ENCODE data around the gene EBNA1BP2.

Gene EBNA1BP2

DNA sequence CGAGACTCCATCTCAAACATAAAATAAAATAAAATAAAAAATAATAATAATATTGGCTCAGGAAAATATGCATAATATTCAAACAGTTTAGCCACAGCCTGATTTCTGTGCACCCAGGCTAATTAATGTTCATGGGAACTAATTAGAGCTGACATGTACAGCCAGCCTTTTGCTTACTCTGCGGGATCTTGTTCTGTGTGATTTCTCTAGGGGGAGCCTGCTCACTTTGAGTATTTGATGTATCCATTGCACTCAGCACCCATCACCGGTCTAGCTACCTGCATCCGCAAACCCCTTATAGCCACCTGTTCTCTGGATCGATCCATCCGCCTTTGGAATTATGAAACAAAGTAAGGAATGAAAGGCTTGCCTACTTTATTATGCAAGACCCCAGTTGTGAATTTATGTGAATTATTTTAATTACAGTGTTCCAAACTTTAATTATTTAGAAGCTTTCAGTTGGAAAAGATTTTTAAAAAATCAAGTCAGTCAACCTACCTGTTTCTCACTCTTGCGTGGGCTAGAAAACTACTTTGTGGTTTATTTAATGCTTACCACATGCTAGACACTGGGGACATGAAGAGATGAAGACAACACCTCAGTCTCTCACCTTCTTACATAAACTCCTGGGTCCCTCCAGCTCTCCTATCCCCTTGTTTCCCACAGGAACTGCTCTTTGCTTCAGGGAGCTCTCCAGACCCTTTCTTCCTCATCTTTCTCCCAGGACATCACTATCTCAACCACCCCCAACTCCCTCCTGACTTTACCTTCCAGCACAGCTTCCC, 25.4 kb upstream of the EBNA1BP2 start:
- Histone ChIP-seq H3K36me3 (ENCODE audit: insufficient read depth, low read length) (no peaks in the 10 kb centered on the region), H3K4me1 (ENCODE audit: insufficient read depth, low read length, poor library complexity, severe bottlenecking) (no peaks in the 10 kb centered on the region), H3K79me2 (ENCODE audit: insufficient read depth, low read length) (no peaks in the 10 kb centered on the region), H3K4me2 (ENCODE audit: low read depth, low read length, poor library complexity, severe bottlenecking) (no peak overlapping the region), H2AFZ (ENCODE audit: low read length) (no peak overlapping the region), H3K9me2 (replicated peaks; ENCODE audit: low read depth, low read length) (no peaks in the 10 kb centered on the region), H3K4me3 (ENCODE audit: low read length, poor library complexity, severe bottlenecking) (no peak overlapping the region), H3K27me3 (ENCODE audit: insufficient read depth, low read length, poor library complexity, severe bottlenecking) (no peaks in the 10 kb centered on the region), H3K9me3 (ENCODE audit: insufficient read depth, low read depth, low read length) (no peaks in the 10 kb centered on the region), H3F3A (ENCODE audit: low read depth) (no peaks in the 10 kb centered on the region), H3K9ac (ENCODE audit: low read depth, low read length, poor library complexity, severe bottlenecking) (no peak overlapping the region), H4K20me1 (ENCODE audit: insufficient read depth, low read length, poor library complexity, severe bottlenecking) (no peaks in the 10 kb centered on the region)
- no peak for TF ChIP-seq EZH2phosphoT487 (IDR thresholded peaks at IDR 0.05; ENCODE audit: borderline replicate concordance)
- TF ChIP-seq, protein P1, sequence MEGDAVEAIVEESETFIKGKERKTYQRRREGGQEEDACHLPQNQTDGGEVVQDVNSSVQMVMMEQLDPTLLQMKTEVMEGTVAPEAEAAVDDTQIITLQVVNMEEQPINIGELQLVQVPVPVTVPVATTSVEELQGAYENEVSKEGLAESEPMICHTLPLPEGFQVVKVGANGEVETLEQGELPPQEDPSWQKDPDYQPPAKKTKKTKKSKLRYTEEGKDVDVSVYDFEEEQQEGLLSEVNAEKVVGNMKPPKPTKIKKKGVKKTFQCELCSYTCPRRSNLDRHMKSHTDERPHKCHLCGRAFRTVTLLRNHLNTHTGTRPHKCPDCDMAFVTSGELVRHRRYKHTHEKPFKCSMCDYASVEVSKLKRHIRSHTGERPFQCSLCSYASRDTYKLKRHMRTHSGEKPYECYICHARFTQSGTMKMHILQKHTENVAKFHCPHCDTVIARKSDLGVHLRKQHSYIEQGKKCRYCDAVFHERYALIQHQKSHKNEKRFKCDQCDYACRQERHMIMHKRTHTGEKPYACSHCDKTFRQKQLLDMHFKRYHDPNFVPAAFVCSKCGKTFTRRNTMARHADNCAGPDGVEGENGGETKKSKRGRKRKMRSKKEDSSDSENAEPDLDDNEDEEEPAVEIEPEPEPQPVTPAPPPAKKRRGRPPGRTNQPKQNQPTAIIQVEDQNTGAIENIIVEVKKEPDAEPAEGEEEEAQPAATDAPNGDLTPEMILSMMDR (conservative IDR thresholded peaks at IDR 0.05; ENCODE audit: low read length), result 0 out of 2 replicates have a peak, but pooled peaks have one; percentile 31

DNA sequence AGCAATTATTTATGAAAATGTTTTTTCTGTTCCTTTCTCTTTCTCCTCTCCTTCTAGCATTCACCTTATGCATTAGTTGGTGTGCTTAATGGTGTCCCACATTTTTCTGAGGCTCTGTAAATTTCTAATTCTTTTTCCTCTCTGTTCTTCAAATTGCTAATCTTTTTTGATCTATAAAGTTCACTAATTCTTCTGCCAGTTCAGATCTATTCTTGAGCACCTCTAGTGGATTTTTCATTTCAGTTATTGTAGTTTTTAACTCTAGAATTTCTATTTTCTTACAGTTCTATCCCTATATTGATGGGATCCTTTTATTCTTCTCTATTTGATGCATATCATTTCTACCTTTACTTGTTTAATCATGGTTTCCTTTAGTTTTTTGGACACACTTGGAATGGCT, 22.4 kb upstream of the EBNA1BP2 start:
- no peaks in the 10 kb centered on the region for H3F3A ChIP-seq (ENCODE audit: low read depth)
- no peak overlapping the region for H3K4me3 ChIP-seq (ENCODE audit: low read length, poor library complexity, severe bottlenecking)
- no peaks in the 10 kb centered on the region for H3K4me1 ChIP-seq (ENCODE audit: insufficient read depth, low read length, poor library complexity, severe bottlenecking)
- H4K20me1 ChIP-seq (ENCODE audit: insufficient read depth, low read length, poor library complexity, severe bottlenecking), result no peaks in the 10 kb centered on the region
- H2AFZ ChIP-seq (ENCODE audit: low read length), result no peak overlapping the region
- no peak overlapping the region for H3K9ac ChIP-seq (ENCODE audit: low read depth, low read length, poor library complexity, severe bottlenecking)
- H3K27me3 ChIP-seq (ENCODE audit: insufficient read depth, low read length, poor library complexity, severe bottlenecking), result no peaks in the 10 kb centered on the region
- H3K9me3 ChIP-seq (ENCODE audit: insufficient read depth, low read depth, low read length), result no peaks in the 10 kb centered on the region
- no peaks in the 10 kb centered on the region for H3K9me2 ChIP-seq (replicated peaks; ENCODE audit: low read depth, low read length)
- H3K36me3 ChIP-seq (ENCODE audit: insufficient read depth, low read length), result no peaks in the 10 kb centered on the region
- H3K4me2 ChIP-seq (ENCODE audit: low read depth, low read length, poor library complexity, severe bottlenecking), result no peak overlapping the region
- no peaks in the 10 kb centered on the region for H3K79me2 ChIP-seq (ENCODE audit: insufficient read depth, low read length)
- TF ChIP-seq, protein P1 (conservative IDR thresholded peaks at IDR 0.05; ENCODE audit: low read length), result no peak

DNA sequence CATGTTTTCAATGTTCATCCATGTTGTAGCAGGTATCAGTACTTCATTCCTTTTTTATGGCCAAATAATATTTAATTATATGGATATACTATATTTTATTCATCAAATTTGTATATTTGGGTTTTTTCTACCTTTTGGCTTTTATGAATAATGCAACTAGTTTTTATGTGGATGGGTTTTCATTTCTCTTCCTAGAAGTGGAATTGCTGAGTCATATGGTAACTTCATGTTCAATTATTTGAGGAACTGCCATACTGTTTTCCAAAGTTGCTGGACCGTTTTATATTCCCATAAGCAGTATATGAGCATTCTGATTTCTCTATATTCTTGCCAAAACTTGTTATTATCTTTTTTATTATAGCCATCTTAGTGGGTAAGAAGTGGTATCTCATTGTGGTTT, 16.0 kb upstream of the EBNA1BP2 start:
- H3K9me2 ChIP-seq (replicated peaks; ENCODE audit: low read depth, low read length), result no peaks in the 10 kb centered on the region
- H4K20me1 ChIP-seq (ENCODE audit: insufficient read depth, low read length, poor library complexity, severe bottlenecking), result no peaks in the 10 kb centered on the region
- no peaks in the 10 kb centered on the region for H3K9me3 ChIP-seq (ENCODE audit: insufficient read depth, low read depth, low read length)
- H3K36me3 ChIP-seq (ENCODE audit: insufficient read depth, low read length), result no peaks in the 10 kb centered on the region
- H3K4me1 ChIP-seq (ENCODE audit: insufficient read depth, low read length, poor library complexity, severe bottlenecking), result no peaks in the 10 kb centered on the region
- no peaks in the 10 kb centered on the region for H3F3A ChIP-seq (ENCODE audit: low read depth)
- H3K9ac ChIP-seq (ENCODE audit: low read depth, low read length, poor library complexity, severe bottlenecking), result no peak overlapping the region
- H3K79me2 ChIP-seq (ENCODE audit: insufficient read depth, low read length), result no peaks in the 10 kb centered on the region
- H3K27me3 ChIP-seq (ENCODE audit: insufficient read depth, low read length, poor library complexity, severe bottlenecking), result no peaks in the 10 kb centered on the region
- TF ChIP-seq, protein P1 (conservative IDR thresholded peaks at IDR 0.05; ENCODE audit: low read length), result no peak
- TF ChIP-seq EZH2phosphoT487 (IDR thresholded peaks at IDR 0.05; ENCODE audit: borderline replicate concordance), result no peak
- H2AFZ ChIP-seq (ENCODE audit: low read length), result no peak overlapping the region
- H3K4me3 ChIP-seq (ENCODE audit: low read length, poor library complexity, severe bottlenecking), result no peak overlapping the region
- no peak overlapping the region for H3K4me2 ChIP-seq (ENCODE audit: low read depth, low read length, poor library complexity, severe bottlenecking)

All from Loucy (cell line).